NCI-H748 (cell line): ENCODE results near the gene RHAG.
"Not testable (repeated sequence)": the region's sequence is repeated elsewhere in the genome, so short reads cannot be mapped to it uniquely, and the experiment has no call there.

Experiments used
- DNase-seq: peaks from one replicate; lab custom pipeline; 2025; ENCODE audit not compliant: unreplicated experiment; lab: John Stamatoyannopoulos, UW

RHAG gene

DNA sequence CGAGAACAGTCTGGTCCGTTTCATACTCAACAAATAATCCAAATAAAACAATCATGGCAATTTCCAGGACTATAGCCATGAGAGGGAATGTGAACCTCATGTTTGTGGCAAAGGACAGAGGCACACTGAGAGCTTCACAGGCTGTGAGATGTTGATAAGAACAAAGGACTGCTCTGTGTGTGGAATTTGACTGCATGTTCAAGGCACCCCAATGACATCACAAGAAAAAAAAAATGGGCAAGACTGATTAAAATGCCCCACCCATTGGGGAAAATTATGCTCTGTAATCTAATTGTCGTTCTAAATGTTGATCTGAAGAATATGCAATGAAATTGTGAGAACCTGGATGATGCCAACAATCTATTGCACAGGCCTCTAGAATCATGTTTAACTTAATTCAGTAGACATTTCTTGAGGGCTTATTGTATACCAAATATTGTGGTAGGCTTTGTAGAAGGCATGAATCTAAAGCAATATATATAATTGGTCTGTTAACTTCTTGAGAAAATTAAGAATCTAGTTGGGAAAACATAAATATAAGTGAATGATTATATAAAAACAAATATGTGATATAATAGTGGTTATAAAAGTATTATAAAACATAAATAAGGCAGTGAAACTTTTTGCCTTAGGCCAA is at the start of gene RHAG:
TSS of gene RHAG (minus strand) at position 127 of the 637 bp plus-strand sequence. CDS start at position 100, 27 bp downstream.
- DNase-seq: no peak

DNA sequence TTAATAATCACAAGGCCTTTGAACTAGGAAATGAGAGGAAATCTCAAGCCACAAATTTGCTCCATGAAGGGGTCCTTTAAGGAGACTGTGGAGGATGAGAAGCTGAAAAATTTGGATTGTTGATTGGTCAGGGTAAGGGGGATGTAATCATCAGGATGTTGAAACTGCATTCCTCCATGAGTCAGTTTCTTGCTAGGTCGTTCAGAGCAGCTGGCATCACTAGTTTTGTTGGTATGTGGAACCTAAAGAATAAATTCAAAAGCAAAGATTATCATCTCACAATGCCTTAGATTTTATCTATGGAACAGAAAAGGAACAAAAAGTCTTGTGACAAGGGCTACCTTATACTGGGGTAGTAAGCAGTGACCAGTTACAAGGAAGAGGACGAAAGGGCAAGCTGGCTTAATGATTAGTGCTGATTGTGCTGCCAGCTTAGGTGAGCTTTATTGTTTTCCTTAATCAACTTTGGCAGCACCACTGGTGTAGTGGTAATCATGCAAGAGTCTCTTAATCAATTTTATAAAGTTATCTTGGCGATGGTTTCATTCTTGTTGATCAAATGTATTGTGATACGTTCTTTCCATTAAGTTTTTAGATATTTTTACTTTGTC is 40.1 kb upstream of the RHAG start:
- DNase-seq: no peak

DNA sequence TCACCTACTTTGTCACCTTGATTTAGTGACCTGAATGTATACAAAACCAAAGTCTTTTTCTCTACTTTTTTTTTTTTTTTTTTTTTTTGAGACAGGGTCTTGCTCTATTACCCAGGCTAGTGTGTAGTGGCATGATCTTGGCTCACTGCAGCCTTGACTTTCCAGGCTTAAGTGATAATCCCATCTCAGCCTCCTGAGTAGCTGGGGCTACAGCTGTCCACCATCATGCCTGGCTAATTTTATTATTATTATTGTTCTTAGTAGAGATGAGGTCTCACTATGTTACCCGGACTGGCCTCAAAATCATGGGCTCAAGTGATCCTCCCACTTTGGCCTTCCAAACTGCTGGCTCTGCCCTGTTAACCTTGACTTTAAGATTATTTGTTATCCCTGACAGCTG is 39.2 kb upstream of the RHAG start:
- DNase-seq: no peak

DNA sequence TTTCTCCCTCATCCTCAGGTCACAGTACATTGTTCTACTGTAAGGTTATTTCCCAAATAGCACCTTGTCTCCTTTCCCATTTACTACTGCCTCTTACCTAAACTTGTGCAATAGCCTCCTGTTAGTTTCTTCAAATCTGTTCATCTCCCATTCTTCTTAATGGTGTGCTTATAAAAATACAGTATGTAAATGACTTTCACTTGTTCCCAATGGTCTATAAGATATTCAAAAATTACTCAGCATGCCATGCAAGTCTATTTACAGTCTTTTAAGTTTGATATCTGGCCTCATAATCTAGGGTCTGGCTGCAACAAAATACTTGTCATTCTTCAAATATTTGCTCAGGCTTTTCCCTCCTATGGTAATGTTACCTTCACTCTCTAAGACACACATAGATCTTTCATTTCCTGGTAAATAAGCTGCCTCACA is 31.5 kb upstream of the RHAG start:
- DNase-seq: no peak

DNA sequence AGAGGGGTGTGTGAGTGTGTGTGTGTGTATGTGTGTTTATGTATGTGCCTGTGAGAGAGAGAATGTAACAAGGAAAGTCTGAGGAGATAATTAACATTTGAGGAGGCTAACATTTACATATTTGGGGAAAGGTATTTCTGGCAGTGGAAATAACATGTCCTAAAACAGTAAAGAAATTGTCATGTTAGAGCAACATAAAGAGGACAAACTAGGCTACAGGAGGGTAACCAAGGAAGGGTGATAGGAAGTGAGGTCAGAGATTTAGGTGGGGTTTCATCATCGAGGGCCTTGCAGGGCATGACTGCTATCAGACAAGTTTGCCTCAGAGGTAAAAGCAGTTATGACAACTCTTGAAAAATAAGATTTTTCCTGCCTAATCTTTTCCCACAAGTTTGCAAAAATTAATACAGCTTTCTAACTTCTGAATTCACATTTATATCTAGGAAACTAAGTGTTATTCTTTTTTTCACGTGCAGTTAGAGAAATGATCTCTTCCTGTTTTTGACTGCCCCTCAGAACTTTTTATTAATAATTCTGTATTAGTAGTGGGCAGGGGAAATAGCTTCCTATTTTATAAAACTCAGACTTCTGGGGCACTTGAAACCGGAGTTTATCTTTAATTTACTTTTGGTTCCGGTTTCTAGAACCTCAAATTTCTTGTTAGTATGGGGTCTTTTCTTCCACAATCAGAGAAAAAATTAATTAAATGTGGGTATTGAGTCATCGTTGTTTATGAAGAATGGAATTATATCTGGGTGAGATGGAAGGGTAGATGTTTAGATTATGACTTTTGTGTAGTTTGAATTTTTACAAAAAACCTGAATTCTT is 30.5 kb upstream of the RHAG start:
- no peak for DNase-seq

DNA sequence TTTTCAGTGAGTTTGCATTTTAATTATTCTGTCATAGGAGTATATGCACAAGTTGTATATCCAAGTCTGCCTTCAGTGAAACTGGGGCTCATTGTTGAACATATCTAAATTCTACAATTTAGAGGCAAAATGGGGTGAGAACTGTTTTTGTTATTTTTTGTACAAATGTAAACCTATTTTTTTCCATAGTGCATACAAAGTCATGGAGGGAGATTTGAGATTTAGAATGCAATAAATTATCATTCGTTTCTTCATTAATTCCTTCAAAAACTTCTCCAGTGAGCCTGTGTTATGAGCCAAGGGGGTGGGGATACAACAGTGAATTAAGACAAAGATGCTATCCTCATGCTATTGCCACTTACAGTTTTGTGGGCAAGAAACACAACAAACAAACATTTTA is 29.8 kb upstream of the RHAG start:
- DNase-seq: no peak

DNA sequence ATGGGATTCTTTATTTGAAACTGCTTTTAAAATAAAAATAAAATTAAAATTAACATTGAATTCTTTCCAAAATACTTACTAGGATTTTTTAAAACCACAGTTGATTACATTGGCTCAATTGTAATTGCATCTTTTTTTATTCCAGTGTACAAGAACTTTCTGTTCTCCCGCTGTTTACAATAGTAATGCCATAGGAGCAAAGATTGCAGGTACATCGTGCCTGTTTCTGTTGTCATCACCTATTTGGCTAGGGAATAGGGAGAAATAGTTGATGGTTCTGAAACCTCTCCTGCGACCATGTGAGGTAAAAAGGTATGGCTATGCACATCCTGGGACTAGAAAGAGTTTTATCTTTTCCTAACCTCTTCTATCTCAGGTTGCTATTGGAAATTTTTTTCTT is 28.2 kb upstream of the RHAG start:
- no peak for DNase-seq

DNA sequence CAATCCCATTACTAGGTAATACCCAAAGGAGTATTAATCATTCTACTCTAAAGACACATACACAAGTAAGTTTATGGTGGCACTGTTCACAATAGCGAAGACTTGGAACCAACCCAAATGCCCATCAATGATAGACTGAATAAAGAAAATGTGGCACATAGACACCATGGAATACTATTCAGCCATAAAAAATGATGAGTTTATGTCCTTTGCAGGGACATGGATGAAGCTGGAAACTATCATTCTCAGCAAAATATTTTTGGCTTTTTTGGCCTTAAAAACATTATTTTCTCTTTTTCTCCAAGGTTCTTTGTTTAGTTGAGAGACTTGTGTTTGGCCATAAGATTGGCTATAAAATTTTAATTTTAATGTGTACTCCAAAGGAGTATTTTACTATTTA is 27.4 kb upstream of the RHAG start:
- DNase-seq: not testable (repeated sequence)

DNA sequence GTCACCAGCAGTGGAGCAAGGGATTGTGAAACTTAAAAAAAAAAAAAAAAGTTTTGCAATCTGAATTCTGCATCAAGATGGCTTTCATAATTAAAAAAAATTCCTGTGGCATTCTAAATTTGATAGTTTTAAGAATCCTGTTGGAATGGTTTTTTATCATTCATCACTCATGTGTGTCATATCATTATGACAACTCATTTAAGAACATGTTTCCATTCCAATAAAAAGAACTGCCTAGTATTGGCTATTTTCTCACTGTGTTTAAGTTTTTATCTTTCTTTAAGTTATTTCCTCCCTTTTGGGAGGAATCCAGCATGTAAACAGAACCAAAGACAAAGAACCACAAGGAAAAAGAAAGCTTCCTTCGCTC is 26.2 kb upstream of the RHAG start:
- DNase-seq: no peak

DNA sequence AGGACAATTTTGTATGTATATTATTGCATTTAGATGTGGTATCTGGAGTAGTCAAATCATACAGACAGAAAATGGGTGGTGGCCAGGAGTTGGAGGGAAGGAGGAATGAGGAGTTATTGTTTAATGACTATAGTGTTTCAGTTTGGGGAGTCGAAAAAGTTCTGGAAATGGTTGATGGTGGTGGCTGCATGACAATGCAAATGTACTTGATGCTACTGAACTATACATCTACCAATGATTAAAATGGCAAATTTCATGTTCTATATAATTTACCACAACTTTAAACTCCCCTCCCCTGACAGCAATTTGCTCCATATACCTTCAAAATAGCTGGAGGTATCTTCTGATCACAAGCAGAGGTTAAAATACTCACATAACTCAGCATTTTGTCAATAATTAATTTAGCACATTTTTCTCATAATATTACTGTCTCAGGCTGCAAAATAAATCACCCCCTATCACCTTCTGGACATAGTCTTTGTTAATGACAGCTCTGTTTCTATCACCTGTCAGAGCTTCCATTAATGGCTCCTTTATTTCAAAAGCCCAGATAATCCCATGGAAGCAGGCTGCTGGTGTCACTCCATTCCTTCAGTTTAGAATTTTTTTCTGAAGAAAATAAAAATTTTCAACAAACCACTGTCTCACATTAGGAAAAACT is 25.7 kb upstream of the RHAG start:
- DNase-seq: no peak

DNA sequence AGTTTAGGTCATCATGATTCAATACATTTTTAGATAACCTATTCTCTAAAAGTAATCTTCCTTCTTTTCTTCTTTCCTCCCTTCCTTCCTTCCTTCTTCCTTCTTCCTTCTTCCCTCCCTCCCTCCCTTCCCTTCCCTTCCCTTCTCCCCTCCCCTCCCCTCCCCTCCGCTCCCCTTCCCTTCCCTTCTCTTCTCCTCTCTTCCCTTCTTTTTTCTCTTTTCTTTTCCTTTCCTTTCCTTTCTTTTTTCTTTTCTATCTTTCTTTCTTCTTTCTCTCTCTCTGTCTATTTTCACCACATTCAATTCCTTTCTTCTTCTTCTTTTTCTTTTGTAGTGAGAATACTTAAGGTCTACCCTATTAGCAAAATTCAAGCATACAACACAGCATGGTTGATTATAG is 17.3 kb upstream of the RHAG start:
- DNase-seq: no peak

DNA sequence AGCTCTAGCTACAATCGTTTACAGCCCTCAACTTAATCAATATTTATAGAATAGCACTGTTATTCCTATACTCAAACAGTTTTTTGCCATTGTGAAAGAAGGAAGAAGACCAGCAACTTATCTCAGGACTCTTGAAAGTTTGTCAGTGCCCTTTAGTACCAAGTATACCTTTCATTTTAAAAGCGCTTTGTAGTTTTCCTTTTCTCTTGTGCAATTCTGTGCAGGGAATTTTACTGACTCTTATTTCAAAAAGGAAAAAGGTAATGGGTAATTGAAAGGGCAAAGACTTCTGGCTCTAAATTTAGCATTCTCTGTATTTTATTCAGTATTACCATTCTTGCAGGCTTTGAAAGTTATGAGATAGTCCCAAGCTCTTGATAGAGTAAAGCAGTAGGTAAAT is 16.8 kb upstream of the RHAG start:
- DNase-seq: no peak

DNA sequence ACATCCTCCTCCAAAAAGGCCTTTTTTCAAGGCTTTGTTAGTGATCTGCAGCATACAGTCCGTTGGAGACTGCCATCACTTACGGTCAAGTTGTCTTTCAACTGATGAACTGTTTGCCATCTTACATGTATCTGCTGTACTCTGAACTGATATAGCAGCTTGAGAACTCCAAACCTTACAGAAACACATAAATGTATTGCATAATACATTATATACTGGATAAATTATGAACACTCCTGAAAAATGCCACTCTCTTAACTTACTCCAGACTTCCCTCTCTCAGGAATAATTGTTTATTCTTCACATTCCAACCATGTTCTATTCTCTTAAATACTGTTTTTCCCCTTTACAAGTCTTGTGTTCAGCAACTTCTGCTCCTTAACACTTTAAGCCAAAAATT is 14.6 kb upstream of the RHAG start:
- DNase-seq: no peak

DNA sequence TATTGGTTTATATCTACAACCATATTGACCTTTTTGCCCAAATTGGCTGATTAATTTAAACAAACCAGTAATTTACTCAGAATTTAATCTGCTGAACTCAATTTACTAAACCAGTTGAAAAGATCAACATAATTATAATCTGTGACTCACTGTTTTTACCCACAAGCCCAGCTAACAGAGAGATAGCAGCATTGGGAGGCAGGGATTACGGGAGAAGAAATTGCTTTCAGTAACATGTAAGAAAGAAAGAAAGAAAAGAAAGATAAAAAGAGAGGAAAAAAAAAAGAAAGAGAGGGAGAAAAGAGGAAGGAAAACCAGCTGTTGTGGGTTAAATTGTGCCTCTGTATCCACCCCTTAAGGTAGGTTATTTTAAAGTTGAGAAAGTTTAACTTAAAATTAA is 13.3 kb upstream of the RHAG start:
- no peak for DNase-seq

DNA sequence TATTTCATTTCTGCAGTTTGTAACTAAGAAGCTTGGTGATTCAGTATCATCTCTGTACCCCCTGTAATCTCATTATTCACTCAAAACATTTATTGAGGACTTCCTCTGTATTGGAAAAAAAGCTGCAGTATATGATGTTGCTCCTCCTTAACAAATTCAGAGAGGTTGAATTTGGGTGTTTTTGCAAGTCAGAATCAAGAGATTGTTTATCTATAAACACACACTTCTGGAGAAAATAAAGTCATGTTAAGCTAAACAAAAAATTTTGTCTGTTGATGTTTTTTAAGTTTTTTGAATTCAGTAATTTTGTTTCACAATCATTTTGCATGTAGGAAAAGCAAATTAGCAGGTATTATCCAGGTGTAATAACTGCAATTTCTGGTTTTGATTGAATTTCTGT is 11.4 kb upstream of the RHAG start:
- no peak for DNase-seq

DNA sequence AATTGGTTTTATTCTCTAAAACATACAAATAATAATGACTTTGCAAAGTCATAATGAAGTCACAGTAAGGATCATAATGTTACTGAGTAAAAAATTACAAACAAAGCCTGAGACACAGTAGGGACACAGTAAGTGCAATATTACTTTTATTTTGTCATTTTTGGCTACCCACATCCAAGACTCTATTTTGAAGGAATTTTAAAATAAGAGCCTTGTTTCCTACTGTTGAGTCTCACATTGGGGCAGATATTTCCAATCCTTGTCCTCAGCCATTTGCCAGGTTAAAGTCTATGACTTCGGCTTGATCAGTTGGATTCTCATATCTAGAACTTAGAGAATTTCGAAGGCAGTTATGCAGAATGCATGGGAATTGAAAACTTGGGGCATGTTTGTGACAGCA is 10.8 kb upstream of the RHAG start:
- no peak for DNase-seq

DNA sequence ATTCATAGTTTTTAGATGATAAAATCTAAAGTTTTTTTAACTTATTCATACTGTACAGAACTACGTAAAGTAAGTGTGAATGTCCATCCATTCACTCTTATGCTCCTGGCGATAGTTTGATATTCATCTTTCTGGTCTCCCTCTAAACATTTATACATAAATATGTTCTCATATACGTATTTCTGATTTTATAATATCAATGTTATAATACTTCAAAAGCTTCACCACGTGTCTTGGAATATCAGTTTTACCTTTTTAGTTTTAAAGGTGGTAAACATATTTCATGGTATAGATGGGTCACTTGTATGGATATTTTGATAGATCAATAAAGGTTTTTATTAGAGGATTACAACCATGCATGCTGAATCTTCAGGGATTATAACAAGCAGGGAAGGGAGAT is 10.3 kb upstream of the RHAG start:
- no peak for DNase-seq

DNA sequence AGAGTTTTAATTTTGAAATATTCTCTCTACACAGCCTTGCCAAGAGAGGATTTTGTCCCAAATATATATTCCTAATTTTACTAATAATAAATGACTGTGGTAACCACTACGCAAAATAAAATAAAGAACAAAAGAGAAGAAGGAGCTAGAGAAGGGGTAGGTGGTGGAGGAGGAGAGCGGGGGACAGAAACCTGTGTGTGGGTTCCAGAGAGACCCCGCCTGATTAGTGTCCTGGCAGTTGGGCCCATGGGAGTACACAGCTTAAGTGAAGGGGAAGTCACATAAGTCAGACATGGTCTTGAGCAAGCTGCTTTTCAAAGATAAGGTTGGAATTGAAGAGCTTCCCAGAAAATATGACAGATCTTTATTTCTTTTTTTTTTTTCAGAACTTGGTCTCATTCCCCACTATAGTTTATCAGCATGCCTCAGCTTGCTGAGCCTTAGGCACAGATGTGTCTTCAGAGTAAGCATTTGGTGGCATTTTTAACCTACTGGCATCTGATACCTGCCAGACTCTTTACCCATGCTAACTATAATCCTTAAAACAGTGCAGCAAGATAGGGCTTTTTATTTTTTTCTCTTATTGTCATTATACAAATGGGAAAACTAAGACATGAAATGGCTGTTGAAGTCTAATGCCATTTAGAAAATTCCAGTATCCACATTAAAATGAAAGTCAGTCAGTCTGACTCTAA is 9.6 kb upstream of the RHAG start:
- DNase-seq: no peak

DNA sequence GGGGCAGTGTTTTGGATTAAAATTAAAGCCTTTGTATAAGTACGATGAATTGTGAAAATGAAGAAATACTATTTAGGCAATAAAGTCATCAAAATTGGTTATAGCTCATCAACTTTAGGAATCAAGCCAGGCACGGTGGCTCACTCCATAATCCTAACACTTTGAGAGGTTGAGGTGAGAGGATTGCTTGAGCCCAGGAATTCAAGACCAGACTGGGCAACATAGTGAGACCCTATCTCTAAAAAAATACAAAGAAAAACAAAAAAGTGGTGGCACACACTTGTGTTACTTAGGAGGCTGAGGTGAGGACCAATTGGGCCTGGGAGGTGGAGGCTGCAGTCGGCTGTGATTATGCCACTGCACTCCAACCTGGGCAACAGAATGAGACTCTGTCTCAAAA is 8.5 kb upstream of the RHAG start:
- no peak for DNase-seq

DNA sequence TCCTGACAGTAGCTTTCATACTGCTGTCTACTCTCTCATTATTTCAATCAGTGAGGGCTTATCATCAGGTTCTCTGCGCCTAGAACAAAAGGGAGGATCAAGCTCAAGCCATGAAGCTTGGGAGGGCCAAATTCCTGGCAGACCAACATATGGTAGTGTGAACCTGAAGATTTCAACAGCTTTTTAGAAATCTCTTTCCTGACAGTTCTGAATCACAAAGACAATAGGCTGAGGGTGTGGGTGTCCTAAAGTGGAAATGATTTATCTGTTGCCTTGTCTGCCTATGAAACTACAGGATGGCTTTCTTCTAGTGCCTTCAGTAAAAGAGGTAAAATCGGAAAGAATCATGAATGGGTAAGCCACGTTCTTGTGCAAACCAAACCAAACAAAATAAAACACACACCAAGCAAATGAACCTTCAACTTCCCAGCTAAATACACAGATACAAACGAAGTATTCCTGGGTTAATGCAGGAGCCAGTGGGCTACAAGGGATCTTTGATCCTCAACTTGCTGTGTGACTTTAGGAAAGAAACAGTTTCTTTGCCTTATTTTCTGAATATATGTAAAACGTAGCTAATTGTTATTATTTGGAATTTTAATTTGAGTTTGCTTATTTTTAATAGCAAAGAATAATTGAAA is 2.7 kb upstream of the RHAG start:
- no peak for DNase-seq

DNA sequence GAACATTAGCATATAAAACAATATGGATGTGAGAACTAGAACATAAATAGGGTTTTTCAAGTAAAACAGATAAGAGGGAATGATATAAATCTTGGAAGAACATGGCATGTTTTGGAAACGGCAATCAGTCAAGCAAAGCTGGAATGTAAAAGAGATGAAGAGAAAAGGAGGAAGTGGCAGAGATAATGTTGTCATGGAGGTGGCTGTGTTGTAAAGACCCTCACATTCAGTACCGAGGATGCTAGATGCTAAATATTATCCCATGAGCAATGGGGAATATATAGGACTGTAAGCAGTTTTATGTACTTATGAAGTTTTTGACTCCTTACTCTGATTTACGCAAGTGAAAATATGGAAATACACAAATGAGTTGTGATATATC is 702 bp upstream of the RHAG start:
- DNase-seq: no peak
